GM23338 (cell line): ENCODE results near the gene DLG5. TPM values are rescaled to one million over a fixed set of nuclear protein-coding genes. Genes with fewer than 3 reads are reported as not detected.

ENCODE experiments used
- ATAC-seq: fragments of 200-7000 bp; cut with Tn5 transposase; 3 replicates; pipeline ENCODE4 v1.9.1; 2020
- DNase-seq: peaks from one replicate; pipeline ENCODE4 v3.0.0-alpha.2; 2015; ENCODE audit warnings: low spot score
- H2AFZ ChIP-seq: fragments of 200-600 bp; sonication (generic); 2 replicates; pipeline ENCODE4 v1.8.0; 2016; ENCODE audit warnings: antibody characterized with exemption, mild to moderate bottlenecking, moderate library complexity
- H3F3A ChIP-seq: fragments of 200-600 bp; sonication (generic); replicated peaks from 2 replicates; pipeline ENCODE4 v1.8.0; 2017; ENCODE audit warnings: antibody characterized with exemption, mixed run types, low read depth
- H3K27ac ChIP-seq: fragments of 200-600 bp; sonication (generic); 2 replicates; pipeline ENCODE4 v1.6.1; 2016; ENCODE audit warnings: low read depth
- H3K27me3 ChIP-seq: fragments of 200-600 bp; sonication (generic); 2 replicates; pipeline ENCODE4 v1.8.0; 2016; ENCODE audit warnings: mild to moderate bottlenecking, mixed run types, moderate library complexity; ENCODE audit not compliant: insufficient read depth
- H3K36me3 ChIP-seq: fragments of 200-600 bp; sonication (generic); 2 replicates; pipeline ENCODE4 v1.8.0; 2016; ENCODE audit warnings: mild to moderate bottlenecking; ENCODE audit not compliant: insufficient read depth
- H3K4me1 ChIP-seq: fragments of 200-600 bp; sonication (generic); 2 replicates; pipeline ENCODE4 v1.8.0; 2016; ENCODE audit warnings: mild to moderate bottlenecking, moderate library complexity; ENCODE audit not compliant: insufficient read depth
- H3K4me2 ChIP-seq: fragments of 200-600 bp; sonication (generic); 2 replicates; pipeline ENCODE4 v1.7.1; 2017; ENCODE audit warnings: mixed run types
- H3K4me3 ChIP-seq: fragments of 200-600 bp; sonication (generic); 2 replicates; pipeline ENCODE4 v1.6.1; 2016; ENCODE audit warnings: mixed run types
- H3K79me2 ChIP-seq: fragments of 200-600 bp; sonication (generic); replicated peaks from 2 replicates; pipeline ENCODE4 v1.8.0; 2017; ENCODE audit warnings: mild to moderate bottlenecking; ENCODE audit not compliant: insufficient read depth
- H3K9me2 ChIP-seq: fragments of 200-600 bp; sonication (generic); 2 replicates; pipeline ENCODE4 v1.8.0; 2017; ENCODE audit not compliant: insufficient read depth
- H4K20me1 ChIP-seq: fragments of 200-600 bp; sonication (generic); replicated peaks from 2 replicates; pipeline ENCODE4 v1.8.0; 2017; ENCODE audit warnings: mild to moderate bottlenecking; ENCODE audit not compliant: insufficient read depth
- H3K27ac Mint-ChIP-seq: 2 replicates; pipeline ENCODE4 v1.8.0; 2020; ENCODE audit warnings: inconsistent platforms, mild to moderate bottlenecking, moderate library complexity, mixed read lengths
- H3K27me3 Mint-ChIP-seq: 3 replicates; pipeline ENCODE4 v1.8.0; 2022; ENCODE audit warnings: low read depth, mild to moderate bottlenecking, moderate library complexity, mixed read lengths, inconsistent platforms; ENCODE audit not compliant: insufficient read depth, poor library complexity
- H3K36me3 Mint-ChIP-seq: 3 replicates; pipeline ENCODE4 v1.8.0; 2021; ENCODE audit warnings: low read depth, mild to moderate bottlenecking, inconsistent platforms, moderate library complexity, mixed read lengths
- H3K4me1 Mint-ChIP-seq: 3 replicates; pipeline ENCODE4 v1.8.0; 2020; ENCODE audit warnings: mild to moderate bottlenecking, inconsistent platforms, mixed read lengths
- H3K4me3 Mint-ChIP-seq: 3 replicates; pipeline ENCODE4 v1.8.0; 2021; ENCODE audit warnings: moderate library complexity, mild to moderate bottlenecking, inconsistent platforms, mixed read lengths
- H3K9me3 Mint-ChIP-seq: 3 replicates; pipeline ENCODE4 v1.8.0; 2020; ENCODE audit warnings: moderate library complexity, mild to moderate bottlenecking, inconsistent platforms, mixed read lengths
- CREB1 ChIP-seq: fragments of 250-450 bp; sonication (Bioruptor Pico); IDR thresholded peaks from 2 replicates; pipeline ENCODE4 v1.5.0; 2020; ENCODE audit warnings: low read depth, mild to moderate bottlenecking, moderate library complexity
- CTCF ChIP-seq, 2 experiments: fragments of 200-600 bp in 1 of 2; sonication (generic) in 1 of 2; conservative IDR thresholded peaks; 2 replicates each; pipeline versions ENCODE4 v1.5.1 to v1.6.1; 2016 to 2017; ENCODE audit warnings: antibody characterized with exemption in 2 of 2, low read depth in 2 of 2, mild to moderate bottlenecking in 2 of 2, moderate library complexity in 1 of 2
- NANOG ChIP-seq: IDR thresholded peaks from 2 replicates; pipeline ENCODE4 v1.6.1; 2016; ENCODE audit warnings: antibody characterized with exemption, borderline replicate concordance
- POLR2AphosphoS5 ChIP-seq: IDR thresholded peaks from 2 replicates; pipeline ENCODE4 v1.6.1; 2016; ENCODE audit warnings: antibody characterized with exemption, low read depth
- REST ChIP-seq: IDR thresholded peaks from one replicate; pipeline ENCODE4 v1.6.1; 2018; ENCODE audit warnings: antibody characterized with exemption; ENCODE audit not compliant: unreplicated experiment
- ZNF114 ChIP-seq: fragments of 250-450 bp; sonication (Bioruptor Pico); IDR thresholded peaks from 2 replicates; pipeline ENCODE4 v1.5.0; 2020; ENCODE audit warnings: mild to moderate bottlenecking, moderate library complexity
- polyA plus RNA-seq: library from polyadenylated mRNA; unstranded; fragments of >200 nt; fragmentation: Nextera tagmentation; extraction: Ambion mirVana; gene quantifications from 2 replicates; pipeline ENCODE4 v1.2.1, GENCODE V29; 2016
- total RNA-seq: library from RNA; depleted of rRNA; stranded (reverse); fragments of >200 nt; shearing (Covaris generic); gene quantifications from 2 replicates; pipeline ENCODE4 v1.2.3, GENCODE V29; 2014

DLG5 gene
- total and polyA plus RNA-seq, 2 experiments from 2014 or later = 7.4 to 66.6 TPM

- Mint-ChIP-seq H3K4me1 (peaks cover 52% of the 10 kb centered on the region), H3K27me3 (peaks cover 13% of the 10 kb centered on the region), H3K9me3 (no peaks in the 10 kb centered on the region), H3K27ac (peak overlapping the region; percentile 75), H3K36me3 (peaks cover 39% of the 10 kb centered on the region), H3K4me3 (no peak overlapping the region)
- Histone ChIP-seq H3K4me1 (peaks cover 36% of the 10 kb centered on the region), H3K27me3 (no peaks in the 10 kb centered on the region), H3K4me2 (no peak overlapping the region), H3K79me2 (peaks cover 24% of the 10 kb centered on the region), H3K9me2 (no peaks in the 10 kb centered on the region), H3K4me3 (no peak overlapping the region), H3F3A (0 out of 2 replicates have a peak, but pooled peaks cover 2% of the 10 kb centered on the region), H3K27ac (no peak overlapping the region), H4K20me1 (0 out of 2 replicates have a peak, but pooled peaks cover 3% of the 10 kb centered on the region), H2AFZ (no peak overlapping the region), H3K36me3 (no peaks in the 10 kb centered on the region)
- no peak for ATAC-seq
- DNase-seq = no peak
- TF ChIP-seq ZNF114 (CRISPR knock-in tag) = no peak
- TF ChIP-seq POLR2AphosphoS5 = no peak
Measured at GRCh38 chr10:77864151-77864851, 62.3 kb downstream of the DLG5 start.

GRCh38 chr10:77863446-77863845, 63.1 kb downstream of the DLG5 start:
- no peaks in the 10 kb centered on the region for H3K9me2 ChIP-seq
- peaks cover 24% of the 10 kb centered on the region for H3K79me2 ChIP-seq
- no peaks in the 10 kb centered on the region for H3K27me3 ChIP-seq
- H3K9me3 Mint-ChIP-seq = no peaks in the 10 kb centered on the region
- H3K4me3 Mint-ChIP-seq = no peak overlapping the region; the same call in 2 of the 3 replicates
- H3K36me3 ChIP-seq = no peaks in the 10 kb centered on the region
- H3K27ac Mint-ChIP-seq = no peak overlapping the region
- 0 out of 2 replicates have a peak, but pooled peaks cover 2% of the 10 kb centered on the region for H3F3A ChIP-seq
- H2AFZ ChIP-seq = no peak overlapping the region
- H3K4me1 ChIP-seq = peaks cover 36% of the 10 kb centered on the region
- DNase-seq = no peak
- 0 out of 2 replicates have a peak, but pooled peaks cover 3% of the 10 kb centered on the region for H4K20me1 ChIP-seq
- peaks cover 40% of the 10 kb centered on the region for H3K36me3 Mint-ChIP-seq
- H3K4me3 ChIP-seq = no peak overlapping the region
- no peak overlapping the region for H3K4me2 ChIP-seq
- no peak for ATAC-seq
- no peak overlapping the region for H3K27ac ChIP-seq
- TF ChIP-seq CREB1 (no peak), REST (no peak), NANOG (no peak), ZNF114 (CRISPR knock-in tag) (no peak), CTCF (conservative IDR thresholded peaks at IDR 0.05; ENCODE audit: low read depth in 2 of 2) (no peak), POLR2AphosphoS5 (no peak)
- peaks cover 11% of the 10 kb centered on the region for H3K27me3 Mint-ChIP-seq
- H3K4me1 Mint-ChIP-seq = peaks cover 52% of the 10 kb centered on the region
